ENCODE data around the gene KAZN.

DNA sequence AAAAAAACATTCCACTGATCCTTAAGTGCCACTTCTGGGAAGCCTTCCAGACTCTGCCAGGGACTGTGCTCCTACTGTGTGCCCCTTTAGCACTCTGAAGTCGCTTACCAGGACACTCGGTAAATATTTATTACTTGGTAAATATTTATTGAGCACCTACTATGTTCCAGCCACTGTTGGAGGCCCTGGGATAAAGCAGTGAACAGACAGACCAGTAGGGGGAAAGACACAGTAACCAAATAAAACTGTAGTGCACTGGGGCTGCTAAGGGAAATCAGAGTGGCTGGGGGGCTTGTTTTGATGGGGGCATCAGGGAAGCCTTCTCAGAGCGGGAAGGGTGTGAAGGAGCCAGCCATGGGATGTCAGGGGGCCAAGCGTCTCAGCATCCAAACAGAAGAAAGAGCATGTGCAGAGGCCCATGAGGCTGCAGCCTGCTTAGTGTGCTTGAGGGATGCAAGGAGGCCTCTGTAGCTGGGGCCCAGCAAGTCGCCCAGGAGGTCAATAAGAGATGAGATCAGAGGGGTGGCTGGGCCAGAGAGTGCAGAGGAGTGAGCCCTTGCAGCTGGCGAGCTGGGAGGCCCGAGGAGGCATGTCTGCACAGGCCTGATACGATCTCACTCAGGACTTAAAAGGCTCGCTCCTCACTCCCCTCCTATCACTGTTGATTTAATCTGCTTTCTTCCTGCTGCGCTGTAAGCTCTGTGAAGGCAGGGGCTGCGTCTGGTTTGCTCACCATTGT lies 28.6 kb downstream of the KAZN start:
- TF ChIP-seq, protein P1, sequence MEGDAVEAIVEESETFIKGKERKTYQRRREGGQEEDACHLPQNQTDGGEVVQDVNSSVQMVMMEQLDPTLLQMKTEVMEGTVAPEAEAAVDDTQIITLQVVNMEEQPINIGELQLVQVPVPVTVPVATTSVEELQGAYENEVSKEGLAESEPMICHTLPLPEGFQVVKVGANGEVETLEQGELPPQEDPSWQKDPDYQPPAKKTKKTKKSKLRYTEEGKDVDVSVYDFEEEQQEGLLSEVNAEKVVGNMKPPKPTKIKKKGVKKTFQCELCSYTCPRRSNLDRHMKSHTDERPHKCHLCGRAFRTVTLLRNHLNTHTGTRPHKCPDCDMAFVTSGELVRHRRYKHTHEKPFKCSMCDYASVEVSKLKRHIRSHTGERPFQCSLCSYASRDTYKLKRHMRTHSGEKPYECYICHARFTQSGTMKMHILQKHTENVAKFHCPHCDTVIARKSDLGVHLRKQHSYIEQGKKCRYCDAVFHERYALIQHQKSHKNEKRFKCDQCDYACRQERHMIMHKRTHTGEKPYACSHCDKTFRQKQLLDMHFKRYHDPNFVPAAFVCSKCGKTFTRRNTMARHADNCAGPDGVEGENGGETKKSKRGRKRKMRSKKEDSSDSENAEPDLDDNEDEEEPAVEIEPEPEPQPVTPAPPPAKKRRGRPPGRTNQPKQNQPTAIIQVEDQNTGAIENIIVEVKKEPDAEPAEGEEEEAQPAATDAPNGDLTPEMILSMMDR (IDR thresholded peaks at IDR 0.05; ENCODE audit: insufficient read depth, low read depth, low read length): no peak
- no peak for TF ChIP-seq EZH2 (IDR thresholded peaks at IDR 0.05; ENCODE audit: insufficient read depth, low read length)
